RWPE2 (cell line): ENCODE measurements around the gene GCK.
"Not testable (repeated sequence)": the region's sequence is repeated elsewhere in the genome, so short reads cannot be mapped to it uniquely, and the experiment has no call there.

Experiments
- ATAC-seq: fragments of 200-7000 bp; cut with Tn5 transposase; 3 replicates; pipeline ENCODE4 v1.9.1; 2021; ENCODE audit warnings: low read depth
- DNase-seq: peaks from one replicate; pipeline ENCODE4 v3.0.0-alpha.2; 2020; ENCODE audit warnings: low spot score
- H3K27ac ChIP-seq: fragments of 450-650 bp; 2 replicates; pipeline ENCODE4 v1.5.1; 2017; ENCODE audit warnings: mild to moderate bottlenecking; ENCODE audit not compliant: poor library complexity, severe bottlenecking
- H3K27me3 ChIP-seq: fragments of 250-450 bp; sonication (Bioruptor Pico); 2 replicates; pipeline ENCODE4 v1.5.1; 2021; ENCODE audit warnings: mild to moderate bottlenecking, moderate library complexity; ENCODE audit not compliant: insufficient read depth, poor library complexity, severe bottlenecking
- H3K36me3 ChIP-seq: fragments of 250-450 bp; sonication (Bioruptor Pico); 2 replicates; pipeline ENCODE4 v1.5.1; 2020; ENCODE audit warnings: low read depth, mild to moderate bottlenecking, moderate library complexity
- H3K4me1 ChIP-seq: fragments of 250-450 bp; sonication (Bioruptor Pico); 2 replicates; pipeline ENCODE4 v1.5.1; 2021; ENCODE audit warnings: mild to moderate bottlenecking, moderate library complexity; ENCODE audit not compliant: insufficient read depth, poor library complexity, severe bottlenecking
- H3K4me3 ChIP-seq: fragments of 250-450 bp; sonication (Bioruptor Pico); 2 replicates; pipeline ENCODE4 v1.5.1; 2021; ENCODE audit warnings: mild to moderate bottlenecking, moderate library complexity; ENCODE audit not compliant: severe bottlenecking
- H3K9me3 ChIP-seq: fragments of 250-450 bp; sonication (Bioruptor Pico); 2 replicates; pipeline ENCODE4 v1.5.1; 2021; ENCODE audit warnings: mild to moderate bottlenecking, moderate library complexity; ENCODE audit not compliant: severe bottlenecking
- CTCF ChIP-seq: fragments of 450-650 bp; IDR thresholded peaks from one replicate; pipeline ENCODE4 v1.5.1; 2017; ENCODE audit warnings: mild to moderate bottlenecking, moderate library complexity; ENCODE audit not compliant: poor library complexity, severe bottlenecking

Gene GCK

GRCh38 chr7:44173911-44174693 is 15.1 kb downstream of the GCK start:
- TF ChIP-seq CTCF = no peak
- H3K27ac ChIP-seq = no peak overlapping the region
- H3K4me1 ChIP-seq = peaks cover 4% of the 10 kb centered on the region
- no peaks in the 10 kb centered on the region for H3K9me3 ChIP-seq
- H3K27me3 ChIP-seq = no peaks in the 10 kb centered on the region
- no peaks in the 10 kb centered on the region for H3K36me3 ChIP-seq
- ATAC-seq (no peak), DNase-seq (no peak)
- no peak overlapping the region for H3K4me3 ChIP-seq

GRCh38 chr7:44172803-44173424 is 16.3 kb downstream of the GCK start:
- DNase-seq = no peak
- Histone ChIP-seq H3K27ac (no peak overlapping the region), H3K36me3 (no peaks in the 10 kb centered on the region), H3K4me1 (peaks cover 4% of the 10 kb centered on the region), H3K27me3 (no peaks in the 10 kb centered on the region), H3K9me3 (no peaks in the 10 kb centered on the region), H3K4me3 (no peak overlapping the region)
- TF ChIP-seq CTCF = no peak
- ATAC-seq = no peak

GRCh38 chr7:44172352-44172751 is 16.9 kb downstream of the GCK start:
- Histone ChIP-seq H3K36me3 (no peaks in the 10 kb centered on the region), H3K4me3 (no peak overlapping the region), H3K27ac (no peak overlapping the region), H3K9me3 (no peaks in the 10 kb centered on the region), H3K27me3 (no peaks in the 10 kb centered on the region), H3K4me1 (no peaks in the 10 kb centered on the region)
- no peak for ATAC-seq
- DNase-seq = no peak
- TF ChIP-seq CTCF = no peak

- not testable (repeated sequence) for DNase-seq, H3K36me3 ChIP-seq, H3K27ac ChIP-seq, ATAC-seq, H3K27me3 ChIP-seq, H3K9me3 ChIP-seq, H3K4me1 ChIP-seq, H3K4me3 ChIP-seq
Measured at GRCh38 chr7:44171901-44172300, 17.3 kb downstream of the GCK start.

GRCh38 chr7:44167920-44168319 is 21.3 kb downstream of the GCK start:
- ATAC-seq (no peak), DNase-seq (no peak)
- H3K4me1 ChIP-seq = peaks cover 2% of the 10 kb centered on the region
- H3K9me3 ChIP-seq = peaks cover 4% of the 10 kb centered on the region
- no peaks in the 10 kb centered on the region for H3K36me3 ChIP-seq
- no peaks in the 10 kb centered on the region for H3K27me3 ChIP-seq
- no peak overlapping the region for H3K4me3 ChIP-seq
- no peak overlapping the region for H3K27ac ChIP-seq
- TF ChIP-seq CTCF = no peak
